HEK293 (cell line): ENCODE results near the gene FNDC10.

Source experiments
- CTCF ChIA-PET: fragments of 350-600 bp; formaldehyde crosslinking; extraction: SDS; loops from one replicate; lab custom pipeline; 2021; ENCODE audit warnings: antibody characterized with exemption; lab: Yijun Ruan, JAX
- POLR2A ChIA-PET: fragments of 300-600 bp; formaldehyde crosslinking; extraction: SDS; loops from one replicate; lab custom pipeline; 2020; ENCODE audit warnings: antibody characterized with exemption, inconsistent platforms; lab: Yijun Ruan, JAX
- H3K27ac ChIP-seq: fragments of 200-500 bp; sonication (Bioruptor generic); 2 replicates; pipeline ENCODE4 v1.5.1; 2014; ENCODE audit warnings: low read depth, low read length, control low read depth, inconsistent platforms; ENCODE audit errors: extremely low read depth
- H3K36me3 ChIP-seq, 2 experiments: fragments of 200-500 bp in 1 of 2; sonication (Bioruptor generic) in 1 of 2; 1 replicate in 1 of 2; 2 replicates in 1 of 2; pipeline ENCODE4 v1.5.1; 2014 to 2017; ENCODE audit warnings: inconsistent platforms in 2 of 2, low read length in 2 of 2; ENCODE audit not compliant: control insufficient read depth in 2 of 2, insufficient read depth in 1 of 2
- H3K4me1 ChIP-seq: fragments of 200-500 bp; sonication (Bioruptor generic); 2 replicates; pipeline ENCODE4 v1.5.1; 2014; ENCODE audit warnings: mild to moderate bottlenecking, low read length, inconsistent platforms; ENCODE audit not compliant: control insufficient read depth, insufficient read depth
- H3K4me3 ChIP-seq: 2 replicates; pipeline ENCODE4 v1.5.1; 2011; ENCODE audit warnings: low read depth, mild to moderate bottlenecking, control low read depth, low read length, moderate library complexity
- H3K9me3 ChIP-seq: fragments of 200-500 bp; sonication (Bioruptor generic); 2 replicates; pipeline ENCODE4 v1.5.1; 2014; ENCODE audit warnings: low read depth, low read length, inconsistent platforms; ENCODE audit not compliant: control insufficient read depth, insufficient read depth
- AEBP2 ChIP-seq: fragments of 450-650 bp; formaldehyde crosslinking; IDR thresholded peaks from 2 replicates; pipeline ENCODE4 v1.5.1; 2016; ENCODE audit warnings: missing biosample characterization, missing genetic modification characterization, borderline replicate concordance
- BCL11A ChIP-seq: fragments of 450-650 bp; formaldehyde crosslinking; IDR thresholded peaks from 2 replicates; pipeline ENCODE4 v1.5.1; 2016; ENCODE audit warnings: low read depth, missing biosample characterization, missing genetic modification characterization
- CTCF ChIP-seq: fragments of 450-650 bp; formaldehyde crosslinking; IDR thresholded peaks from 2 replicates; pipeline ENCODE4 v1.5.1; 2016; ENCODE audit warnings: missing biosample characterization, missing genetic modification characterization
- HIC1 ChIP-seq: fragments of 450-650 bp; formaldehyde crosslinking; IDR thresholded peaks from 2 replicates; pipeline ENCODE4 v1.5.1; 2016; ENCODE audit warnings: missing biosample characterization, missing genetic modification characterization
- KLF1 ChIP-seq: fragments of 450-650 bp; formaldehyde crosslinking; IDR thresholded peaks from 2 replicates; pipeline ENCODE4 v1.5.1; 2016; ENCODE audit warnings: missing biosample characterization, missing genetic modification characterization
- PRDM6 ChIP-seq: fragments of 450-650 bp; formaldehyde crosslinking; IDR thresholded peaks from 2 replicates; pipeline ENCODE4 v1.5.1; 2017; ENCODE audit warnings: missing biosample characterization, missing genetic modification characterization
- SCRT1 ChIP-seq: fragments of 450-650 bp; formaldehyde crosslinking; IDR thresholded peaks from 2 replicates; pipeline ENCODE4 v1.5.1; 2016; ENCODE audit warnings: missing biosample characterization, missing genetic modification characterization, borderline replicate concordance
- SCRT2 ChIP-seq: fragments of 450-650 bp; formaldehyde crosslinking; IDR thresholded peaks from 2 replicates; pipeline ENCODE4 v1.5.1; 2016; ENCODE audit warnings: missing biosample characterization, missing genetic modification characterization
- SP2 ChIP-seq: fragments of 450-650 bp; formaldehyde crosslinking; IDR thresholded peaks from 2 replicates; pipeline ENCODE4 v1.5.1; 2016; ENCODE audit warnings: missing biosample characterization, missing genetic modification characterization
- ZNF10 ChIP-seq: fragments of 450-650 bp; formaldehyde crosslinking; IDR thresholded peaks from 2 replicates; pipeline ENCODE4 v1.5.1; 2017; ENCODE audit warnings: missing biosample characterization, missing genetic modification characterization
- ZNF148 ChIP-seq: fragments of 450-650 bp; formaldehyde crosslinking; IDR thresholded peaks from 2 replicates; pipeline ENCODE4 v1.5.0; 2017; ENCODE audit warnings: missing biosample characterization, missing genetic modification characterization, borderline replicate concordance
- ZNF239 ChIP-seq: fragments of 450-650 bp; formaldehyde crosslinking; IDR thresholded peaks from 2 replicates; pipeline ENCODE4 v1.5.1; 2016; ENCODE audit warnings: missing biosample characterization, missing genetic modification characterization
- ZNF24 ChIP-seq: fragments of 450-650 bp; formaldehyde crosslinking; IDR thresholded peaks from 2 replicates; pipeline ENCODE4 v1.5.1; 2016; ENCODE audit warnings: missing biosample characterization, missing genetic modification characterization
- ZNF449 ChIP-seq: fragments of 450-650 bp; formaldehyde crosslinking; IDR thresholded peaks from 2 replicates; pipeline ENCODE4 v1.5.1; 2017; ENCODE audit warnings: missing biosample characterization, mild to moderate bottlenecking, missing genetic modification characterization, moderate library complexity
- ZNF560 ChIP-seq: fragments of 450-650 bp; formaldehyde crosslinking; IDR thresholded peaks from 2 replicates; pipeline ENCODE4 v1.5.1; 2017; ENCODE audit warnings: missing biosample characterization, missing genetic modification characterization, borderline replicate concordance
- ZNF596 ChIP-seq: fragments of 450-650 bp; IDR thresholded peaks from 2 replicates; pipeline ENCODE4 v1.5.0; 2018; ENCODE audit warnings: missing biosample characterization, mild to moderate bottlenecking, missing genetic modification characterization, moderate library complexity
- ZNF600 ChIP-seq: fragments of 450-650 bp; formaldehyde crosslinking; IDR thresholded peaks from 2 replicates; pipeline ENCODE4 v1.5.1; 2016; ENCODE audit warnings: missing biosample characterization, missing genetic modification characterization

Gene FNDC10

GRCh38 chr1:1627261-1627828, 27.4 kb upstream of the FNDC10 start:
- no peak overlapping the region for H3K27ac ChIP-seq
- CTCF ChIA-PET = no interaction called here
- TF ChIP-seq ZNF560 = no peak
- no peak for TF ChIP-seq ZNF10 (tag by site-specific recombination)
- peak; percentile 88 for TF ChIP-seq KLF1 (tag by site-specific recombination)
- no peak for TF ChIP-seq AEBP2
- peak; percentile 81 for TF ChIP-seq ZNF449 (tag by site-specific recombination)
- TF ChIP-seq, all 188 proteins: peak for 2
- Histone ChIP-seq H3K36me3 (peaks cover 0 to 35% of the 10 kb centered on the region in 2 experiments; a peak in 1 of 3 replicates), H3K4me3 (no peak overlapping the region), H3K4me1 (no peaks in the 10 kb centered on the region), H3K9me3 (no peaks in the 10 kb centered on the region)
- POLR2A ChIA-PET = interaction anchor here (1.4 kb wide), 1 partner anchor 24 kb away, joined by 3 read pairs; no protein-coding TSS in a partner anchor

GRCh38 chr1:1626207-1627141, 26.5 kb upstream of the FNDC10 start:
- CTCF ChIA-PET = no interaction called here
- Histone ChIP-seq H3K9me3 (no peaks in the 10 kb centered on the region), H3K4me3 (no peak overlapping the region), H3K36me3 (peaks cover 0 to 35% of the 10 kb centered on the region in 2 experiments; a peak in 1 of 3 replicates), H3K4me1 (no peaks in the 10 kb centered on the region)
- TF ChIP-seq SCRT2 (tag by site-specific recombination) (peak; percentile 48; the same call in 1 of the 2 replicates), ZNF596 (tag by site-specific recombination) (no peak), BCL11A (tag by site-specific recombination) (0 out of 2 replicates have a peak, but pooled peaks have one; percentile 26), SCRT1 (peak; percentile 77), HIC1 (0 out of 2 replicates have a peak, but pooled peaks have one; percentile 31)
- TF ChIP-seq, all 188 proteins: peak for 4
- no peak overlapping the region for H3K27ac ChIP-seq
- POLR2A ChIA-PET = no interaction called here

GRCh38 chr1:1625824-1626206, 25.9 kb upstream of the FNDC10 start:
- H3K9me3 ChIP-seq = no peaks in the 10 kb centered on the region
- no peaks in the 10 kb centered on the region for H3K4me1 ChIP-seq
- CTCF ChIA-PET = no interaction called here
- peaks cover 0 to 35% of the 10 kb centered on the region in 2 experiments; a peak in 1 of 3 replicates for H3K36me3 ChIP-seq
- no peak overlapping the region for H3K27ac ChIP-seq
- no peak overlapping the region for H3K4me3 ChIP-seq
- POLR2A ChIA-PET = no interaction called here
- TF ChIP-seq ZNF600 (tag by site-specific recombination) = peak; percentile 80
- no peak for TF ChIP-seq ZNF239 (tag by site-specific recombination)
- no peak for TF ChIP-seq ZNF24 (tag by site-specific recombination)
- TF ChIP-seq CTCF (tag by site-specific recombination) = no peak
- TF ChIP-seq ZNF148 (tag by site-specific recombination) = no peak
- peak; percentile 46 for TF ChIP-seq SP2 (tag by site-specific recombination)
- peak; percentile 70 for TF ChIP-seq KLF1 (tag by site-specific recombination)
- no peak for TF ChIP-seq PRDM6 (tag by site-specific recombination)
